Measurements from ENCODE around the gene MRPL55. TPM values are rescaled to one million over a fixed set of nuclear protein-coding genes. Genes with fewer than 3 reads are reported as not detected.

Gene MRPL55
- total RNA-seq, 2 donors from 2014 or later = 31.9 to 32.9 TPM

GRCh38 chr1:228079601-228080263 is 29.4 kb downstream of the MRPL55 start:
- intact Hi-C loops (cut with DNase I, micrococcal nuclease) = no loop called here
- ATAC-seq (no peak), DNase-seq (peak in 1 of 2 donors; percentile 21)

GRCh38 chr1:228079013-228079412 is 30.1 kb downstream of the MRPL55 start:
- intact Hi-C loops (cut with DNase I, micrococcal nuclease) = no loop called here
- no peak for DNase-seq
- no peak for ATAC-seq

GRCh38 chr1:228077565-228078330 is 31.4 kb downstream of the MRPL55 start:
- ATAC-seq = no peak
- intact Hi-C loops (cut with DNase I, micrococcal nuclease) = no loop called here
- no peak for DNase-seq

- intact Hi-C loops (cut with DNase I, micrococcal nuclease) = no loop called here
- DNase-seq = no peak
- ATAC-seq = no peak
These were observed 32.2 kb downstream of the MRPL55 start for GRCh38 chr1:228076796-228077430.

GRCh38 chr1:228075801-228076271 is 33.3 kb downstream of the MRPL55 start:
- ATAC-seq (no peak), DNase-seq (no peak)
- intact Hi-C loops (cut with DNase I, micrococcal nuclease) = no loop called here

GRCh38 chr1:228074954-228075730 is 34.0 kb downstream of the MRPL55 start:
- intact Hi-C loops (cut with DNase I, micrococcal nuclease) = no loop called here
- DNase-seq (no peak), ATAC-seq (peak; percentile 31)

- peak; percentile 65 for ATAC-seq
- peak in 1 of 2 donors; percentile 49 for DNase-seq
These were observed 35.1 kb downstream of the MRPL55 start for GRCh38 chr1:228073857-228074545.

GRCh38 chr1:228073061-228073856 is 35.8 kb downstream of the MRPL55 start:
- intact Hi-C loops (cut with DNase I, micrococcal nuclease) = no loop called here
- DNase-seq = no peak
- no peak for ATAC-seq

More at GRCh38 chr1:228073857-228074545, 35.1 kb downstream of the MRPL55 start:
- intact Hi-C loops (cut with DNase I, micrococcal nuclease) = no loop called here

GRCh38 chr1:228072658-228073043 is 36.4 kb downstream of the MRPL55 start:
- DNase-seq = peak in 1 of 2 donors; percentile 16
- intact Hi-C loops (cut with DNase I, micrococcal nuclease) = no loop called here

GRCh38 chr1:228071839-228072657 is 37.1 kb downstream of the MRPL55 start:
- ATAC-seq (no peak), DNase-seq (no peak)
- intact Hi-C loops (cut with DNase I, micrococcal nuclease) = no loop called here

More at GRCh38 chr1:228072658-228073043, 36.4 kb downstream of the MRPL55 start:
- ATAC-seq = no peak

GRCh38 chr1:228070851-228071250 is 38.2 kb downstream of the MRPL55 start:
- intact Hi-C loops (cut with DNase I, micrococcal nuclease) = no loop called here
- DNase-seq (peak in 1 of 2 donors; percentile 1), ATAC-seq (no peak)

GRCh38 chr1:228070173-228070572 is 38.9 kb downstream of the MRPL55 start:
- DNase-seq (no peak), ATAC-seq (no peak)
- intact Hi-C loops (cut with DNase I, micrococcal nuclease) = no loop called here

GRCh38 chr1:228068359-228068758 is 40.7 kb downstream of the MRPL55 start:
- ATAC-seq = no peak
- no peak for DNase-seq
- intact Hi-C loops (cut with DNase I, micrococcal nuclease) = no loop called here

GRCh38 chr1:228066891-228067654 is 42.0 kb downstream of the MRPL55 start:
- no peak for DNase-seq
- intact Hi-C loops (cut with DNase I, micrococcal nuclease) = no loop called here
- ATAC-seq = no peak

- no peak for ATAC-seq
- DNase-seq = no peak
- intact Hi-C loops (cut with DNase I, micrococcal nuclease) = no loop called here
These were observed 42.7 kb downstream of the MRPL55 start for GRCh38 chr1:228066416-228066815.

Data from left colon (tissue), 2 donors.